Measurements from ENCODE around the gene FAHD2B.
"Not testable (repeated sequence)": the region's sequence is repeated elsewhere in the genome, so short reads cannot be mapped to it uniquely, and the experiment has no call there.

- TF ChIP-seq CTCF, POLR2A (IDR thresholded peaks at IDR 0.05): not testable (repeated sequence)
Measured at GRCh38 chr2:97080855-97081254, 13.8 kb downstream of the FAHD2B start.
